Lung microvascular endothelial cell (primary cell): ENCODE measurements around the gene STAC2. TPM values are rescaled to one million over a fixed set of nuclear protein-coding genes. Genes with fewer than 3 reads are reported as not detected.
"Not testable (repeated sequence)": the region's sequence is repeated elsewhere in the genome, so short reads cannot be mapped to it uniquely, and the experiment has no call there.

Experiments
- DNase-seq, 2 donors: peaks; one replicate each; pipeline versions ENCODE4 v3.0.0 to v3.0.0-alpha.2; 2010; ENCODE audit warnings: low read depth in 2 of 2
- total RNA-seq: library from RNA; depleted of rRNA; stranded (reverse); fragments of >200 nt; gene quantifications from 2 replicates; pipeline ENCODE4 v1.2.1, GENCODE V29; 2014

STAC2 gene, protein sequence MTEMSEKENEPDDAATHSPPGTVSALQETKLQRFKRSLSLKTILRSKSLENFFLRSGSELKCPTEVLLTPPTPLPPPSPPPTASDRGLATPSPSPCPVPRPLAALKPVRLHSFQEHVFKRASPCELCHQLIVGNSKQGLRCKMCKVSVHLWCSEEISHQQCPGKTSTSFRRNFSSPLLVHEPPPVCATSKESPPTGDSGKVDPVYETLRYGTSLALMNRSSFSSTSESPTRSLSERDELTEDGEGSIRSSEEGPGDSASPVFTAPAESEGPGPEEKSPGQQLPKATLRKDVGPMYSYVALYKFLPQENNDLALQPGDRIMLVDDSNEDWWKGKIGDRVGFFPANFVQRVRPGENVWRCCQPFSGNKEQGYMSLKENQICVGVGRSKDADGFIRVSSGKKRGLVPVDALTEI
- total RNA-seq, result not detected in 2 replicates

GRCh38 chr17:39225308-39225958, at the start of gene STAC2:
STAC2 (minus strand) TSS chr17:39225945; CDS start chr17:39225502, 443 bp downstream.
- no peak for DNase-seq

DNA sequence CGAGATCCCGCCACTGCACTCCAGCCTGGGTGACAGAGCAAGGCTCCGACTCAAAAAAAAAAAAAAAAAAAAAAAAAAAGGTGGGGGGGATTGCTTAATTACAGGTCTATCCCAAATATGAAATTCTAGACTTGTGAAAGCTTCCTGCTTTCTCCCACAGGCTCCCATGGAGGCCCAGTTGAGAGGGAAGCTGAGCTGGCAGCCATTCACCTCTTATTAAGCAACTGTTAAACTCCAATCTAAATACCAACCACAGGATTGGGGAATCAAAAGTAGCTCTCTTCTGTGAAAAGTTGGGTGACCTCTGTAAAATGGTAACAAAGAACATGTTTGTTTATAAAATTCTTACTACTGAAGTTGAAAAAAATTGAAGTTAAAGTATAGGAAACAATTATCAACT, 45.8 kb upstream of the STAC2 start:
- DNase-seq, result no peak

DNA sequence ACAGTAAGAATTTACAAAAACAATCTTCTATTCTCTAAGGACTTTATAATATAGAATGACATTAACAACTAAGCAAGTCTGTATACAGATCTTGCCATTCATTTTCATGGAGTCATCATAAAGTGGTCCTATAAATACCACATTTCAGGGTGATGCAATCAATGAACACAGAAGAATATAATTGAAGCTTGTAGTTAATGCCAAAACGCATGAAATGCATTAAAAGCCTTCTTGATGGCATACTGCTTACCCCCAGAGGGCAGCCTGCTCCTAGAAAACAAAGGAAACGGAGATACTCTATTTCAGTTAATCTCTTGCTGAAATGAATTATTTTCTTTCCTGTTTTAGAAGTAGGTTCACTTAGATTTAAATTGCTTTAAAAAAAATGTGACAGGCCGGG, 45.2 kb upstream of the STAC2 start:
- DNase-seq, result peak; percentile 51 to 62

- DNase-seq, result no peak
These were observed 38.4 kb upstream of the STAC2 start for GRCh38 chr17:39264119-39264518.

DNA sequence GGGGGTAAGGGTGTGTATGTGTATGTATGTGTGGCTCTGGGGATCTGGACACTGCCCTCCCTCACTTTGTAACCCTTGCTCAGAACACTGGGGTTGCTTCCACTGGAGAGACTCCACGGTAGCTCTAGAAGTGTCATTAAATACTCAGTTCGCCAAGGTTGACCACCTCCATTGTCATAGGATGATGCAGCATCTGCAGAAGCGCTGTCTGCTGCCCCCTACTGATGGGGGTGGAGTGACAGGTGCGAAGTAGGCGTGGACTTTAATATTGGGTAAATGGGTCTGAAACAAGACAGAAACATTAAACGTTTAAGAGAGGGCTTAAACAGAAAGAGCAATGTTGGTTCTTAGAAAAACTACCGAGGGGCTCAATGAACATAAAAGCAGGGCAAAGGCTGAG, 35.5 kb upstream of the STAC2 start:
- DNase-seq, result no peak

- DNase-seq, result no peak
These were observed 27.2 kb upstream of the STAC2 start for GRCh38 chr17:39252788-39253460.

GRCh38 chr17:39251997-39252396, 26.3 kb upstream of the STAC2 start:
- no peak for DNase-seq

DNA sequence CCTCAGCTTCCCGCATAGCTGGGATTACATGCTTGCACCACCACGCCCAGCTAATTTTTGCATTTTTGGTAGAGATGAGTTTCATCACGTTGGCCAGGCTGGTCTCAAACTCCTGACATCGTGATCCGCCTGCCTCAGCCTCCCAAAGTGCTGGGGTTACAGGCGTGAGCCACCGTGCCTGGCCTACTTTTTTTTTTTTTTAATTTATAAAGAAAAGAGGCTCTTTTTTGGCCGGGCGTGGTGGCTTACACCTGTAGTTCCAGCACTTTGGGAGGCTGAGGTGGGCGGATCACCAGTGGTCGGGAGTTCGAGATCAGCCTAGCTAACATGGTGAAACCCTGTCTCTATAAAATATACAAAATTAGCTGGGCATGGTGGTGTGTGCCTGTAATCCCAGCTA, 24.3 kb upstream of the STAC2 start:
- DNase-seq, result not testable (repeated sequence)

DNA sequence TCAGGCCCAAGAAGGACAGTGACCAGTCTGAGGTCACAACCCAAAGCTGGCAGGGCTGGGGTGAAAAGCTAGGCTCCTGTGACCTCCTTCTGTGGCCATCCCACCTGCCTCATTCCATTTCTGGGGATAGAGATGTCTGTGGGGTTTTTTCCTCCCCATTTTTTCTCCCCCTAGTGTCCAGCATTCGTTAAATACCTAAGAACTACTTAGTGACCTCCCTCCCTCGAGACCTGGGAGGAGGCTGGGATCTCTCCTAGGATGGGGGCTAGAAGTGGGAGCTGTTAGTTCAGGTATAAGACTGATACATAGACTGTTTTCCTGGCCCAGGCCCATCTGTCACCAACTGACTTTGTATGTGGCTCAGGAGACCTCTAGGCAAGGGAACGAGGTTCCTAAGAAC, 20.5 kb upstream of the STAC2 start:
- no peak for DNase-seq

DNA sequence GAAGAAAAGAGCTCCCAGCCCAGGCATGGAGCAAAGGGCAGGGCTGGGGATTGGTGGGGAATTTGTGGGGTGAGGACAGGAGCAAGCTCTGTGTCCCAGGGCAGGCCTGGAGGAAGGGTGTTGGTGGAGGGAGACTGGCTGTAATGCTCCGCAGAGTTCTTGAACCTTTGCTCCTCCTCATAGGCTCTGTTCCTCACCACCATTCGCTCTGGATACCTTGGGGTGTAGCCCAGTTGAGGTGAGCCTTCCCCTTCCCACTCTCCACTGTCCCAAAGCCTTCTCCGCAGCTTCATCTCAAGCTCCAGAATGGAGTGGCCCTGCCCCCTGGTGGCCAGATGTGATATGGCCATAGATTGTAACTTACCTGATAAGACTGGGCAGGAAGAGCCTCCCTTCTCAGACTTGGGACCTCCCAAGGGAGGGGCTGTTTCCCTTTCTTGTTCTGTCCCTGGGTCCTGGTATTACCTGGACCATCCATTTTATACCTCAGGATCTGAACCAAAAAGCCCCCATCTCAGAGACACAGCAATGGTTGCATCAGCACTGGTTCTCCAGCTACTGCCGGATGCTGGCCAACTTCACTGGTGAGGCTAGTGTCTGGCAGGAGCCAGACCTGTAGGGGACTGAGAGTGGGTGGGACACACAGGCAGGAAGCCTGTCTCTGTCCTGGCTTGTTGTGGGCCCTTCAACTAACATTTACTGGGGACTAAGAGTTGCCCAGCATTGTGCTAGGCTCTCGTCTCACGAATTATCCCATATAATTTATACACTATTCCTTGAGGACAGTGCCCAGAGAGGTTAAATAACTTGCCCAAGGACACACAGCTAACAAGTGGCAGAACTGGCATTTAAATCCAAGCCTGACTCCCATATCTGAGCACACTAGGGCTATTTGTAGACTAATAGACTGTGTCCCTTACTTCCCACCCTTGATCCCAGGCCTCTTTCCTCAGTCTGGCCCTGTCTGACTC, 19.1 kb upstream of the STAC2 start:
- DNase-seq, result peak; percentile 78 to 83

- DNase-seq, result no peak
These were observed 18.4 kb upstream of the STAC2 start for GRCh38 chr17:39244016-39244599.

GRCh38 chr17:39243155-39243554, 17.4 kb upstream of the STAC2 start:
- DNase-seq, result no peak

DNA sequence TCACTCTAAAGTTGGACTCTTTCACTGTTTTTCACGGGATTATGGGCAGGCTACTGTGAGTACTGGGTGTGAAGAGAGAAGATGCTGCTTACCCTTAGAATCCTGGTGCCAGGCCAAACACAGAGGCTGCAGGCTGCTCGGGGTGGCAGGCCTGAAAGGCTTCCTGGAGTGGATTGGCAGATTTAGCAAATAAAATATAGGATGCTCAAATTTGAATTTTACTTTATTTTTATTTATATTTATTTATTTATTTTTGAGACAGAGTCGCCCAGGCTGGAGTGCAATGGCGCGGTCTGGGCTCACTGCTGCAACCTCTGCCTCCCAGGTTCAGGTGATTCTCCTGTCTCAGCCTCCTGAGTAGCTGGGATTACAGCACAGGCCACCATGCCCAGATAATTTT, 14.9 kb upstream of the STAC2 start:
- no peak for DNase-seq

DNA sequence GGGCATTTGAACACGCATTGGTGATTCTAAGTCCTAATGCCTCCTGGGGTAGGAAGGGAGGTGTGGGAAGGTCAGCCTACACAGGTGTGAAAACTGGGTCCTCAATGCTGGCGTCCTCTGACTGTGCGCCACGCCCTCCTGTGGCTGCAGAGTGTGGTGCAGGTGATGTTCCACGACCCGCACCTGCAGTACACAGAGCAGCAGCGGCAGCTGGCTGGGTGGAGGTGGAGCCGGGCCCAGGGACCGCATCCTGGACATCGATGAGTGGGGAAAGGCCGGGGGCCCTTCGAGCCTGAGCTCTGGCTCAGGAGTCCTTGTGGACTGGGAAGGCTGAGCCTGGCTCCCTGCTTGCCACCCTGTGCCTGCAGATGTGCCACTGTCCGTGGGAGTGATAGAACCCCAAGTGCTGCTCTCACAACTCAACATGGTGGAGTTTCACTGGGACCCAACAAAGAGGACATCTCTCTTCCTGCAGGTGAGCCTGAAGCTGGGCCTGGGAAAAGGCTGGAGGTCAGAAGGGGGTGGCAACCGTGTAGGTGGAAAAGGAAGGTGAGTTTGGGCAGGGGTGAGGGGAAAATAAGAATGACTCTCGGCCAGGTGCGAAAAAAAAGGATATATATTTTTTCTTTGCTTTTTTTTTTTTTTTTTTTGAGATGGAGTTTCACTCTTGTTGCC, 14.0 kb upstream of the STAC2 start:
- DNase-seq, result peak; percentile 29 to 59

- no peak for DNase-seq
These were observed 12.7 kb upstream of the STAC2 start for GRCh38 chr17:39238311-39238972.

- no peak for DNase-seq
These were observed 11.8 kb upstream of the STAC2 start for GRCh38 chr17:39237586-39237985.

DNA sequence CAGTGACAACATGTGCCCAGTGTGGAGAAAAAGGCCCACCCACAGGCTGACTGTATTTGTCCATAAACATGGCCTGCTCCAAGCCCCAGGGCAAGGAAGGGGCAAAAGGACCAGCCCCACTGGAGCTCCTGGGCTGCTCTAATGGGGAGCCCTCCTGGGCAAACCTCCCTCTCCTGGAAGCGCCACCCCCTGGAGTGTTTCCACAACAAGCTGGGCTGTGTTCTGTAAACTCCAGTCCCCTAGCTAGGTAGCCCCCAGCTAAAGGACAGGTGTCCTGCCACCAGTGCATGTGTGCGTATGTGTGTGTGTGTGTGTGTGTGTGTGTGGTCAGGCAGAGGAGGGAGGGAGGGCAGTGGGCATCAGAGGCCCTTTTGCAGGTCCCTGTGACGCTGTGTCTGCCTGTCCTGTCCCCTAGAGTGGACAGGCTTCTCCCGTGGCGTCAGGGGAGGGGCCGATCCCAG, 11.3 kb upstream of the STAC2 start:
- no peak for DNase-seq

- no peak for DNase-seq
These were observed 10.7 kb upstream of the STAC2 start for GRCh38 chr17:39236450-39236927.
